ENCODE results near the gene STK17B. TPM values are rescaled to one million over a fixed set of nuclear protein-coding genes. Genes with fewer than 3 reads are reported as not detected.

Gene STK17B
- total and polyA plus RNA-seq, 2 of the 8 experiments (the other 6 are each of a cell fraction or from before 2014, with no cell fraction given): 1.8 to 10.5 TPM

DNA sequence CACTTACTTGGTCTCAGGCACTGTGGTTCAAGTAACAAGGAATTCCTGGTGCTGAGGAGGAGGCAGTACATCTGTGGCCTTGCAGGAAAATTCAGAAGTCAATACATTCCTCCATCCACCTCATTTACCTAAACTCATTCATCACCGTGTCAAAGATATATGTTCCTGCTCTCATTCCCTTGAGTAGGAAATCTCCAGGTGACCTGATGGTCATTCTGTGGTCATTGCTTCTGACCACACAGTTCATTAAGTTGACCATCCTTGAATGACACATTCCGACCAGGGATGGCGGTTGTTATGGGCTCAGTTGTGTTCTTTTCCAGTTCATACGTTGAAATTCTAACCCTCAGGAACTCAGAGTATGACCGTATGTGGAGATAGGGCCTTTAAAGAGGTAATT lies 2.1 kb upstream of the STK17B start:
- Histone ChIP-seq H3K14ac (ENCODE audit: insufficient read length) (no peak overlapping the region), H3K79me2 (ENCODE audit: control insufficient read depth in 1 of 2, insufficient read depth in 2 of 2, low read length in 2 of 2) (peaks cover 2 to 20% of the 10 kb centered on the region in 2 experiments; a peak in 3 of 4 replicates), H2AK5ac (ENCODE audit: low read depth, low read length) (no peak overlapping the region), H2BK12ac (ENCODE audit: low read depth, low read length) (no peak overlapping the region), H4K8ac (ENCODE audit: extremely low read depth, insufficient read depth, low read length) (no peak overlapping the region), H2BK120ac (replicated peaks; ENCODE audit: low read depth, low read length) (no peak overlapping the region), H3K23me2 (ENCODE audit: low read depth, low read length) (peaks cover 8% of the 10 kb centered on the region; the same call in 1 of the 2 replicates), H3K79me1 (ENCODE audit: low read depth, low read length) (0 out of 2 replicates have a peak, but pooled peaks cover 2% of the 10 kb centered on the region), H3K4ac (replicated peaks; ENCODE audit: insufficient read length, low read depth, low read length) (no peak overlapping the region), H2BK20ac (ENCODE audit: low read length) (0 out of 2 replicates have a peak overlapping the region, but pooled peaks have one; percentile 8), H2AFZ (ENCODE audit: low read length) (no peak overlapping the region), H3K9ac (replicated peaks in 1 of 4; ENCODE audit: extremely low read depth in 1 of 4, low read depth in 3 of 4, low read length in 3 of 4) (no peak overlapping the region), H4K5ac (ENCODE audit: insufficient read length, low read depth, low read length) (no peak overlapping the region), H3K56ac (replicated peaks; ENCODE audit: insufficient read length, low read depth, low read length) (no peak overlapping the region), H3K4me2 (ENCODE audit: insufficient read depth in 1 of 2, low read depth in 2 of 2, low read length in 2 of 2) (no peak overlapping the region), H3K27ac (ENCODE audit: low read depth, low read length) (no peak overlapping the region), H4K91ac (replicated peaks; ENCODE audit: insufficient read length, low read length) (no peak overlapping the region), H3K9me3 (ENCODE audit: insufficient read depth in 2 of 2, low read depth in 1 of 2, low read length in 1 of 2) (no peaks in the 10 kb centered on the region), H2BK15ac (ENCODE audit: low read length) (0 out of 2 replicates have a peak overlapping the region, but pooled peaks have one; percentile 37), H2BK5ac (ENCODE audit: low read depth, low read length) (no peak overlapping the region), H3K36me3 (ENCODE audit: control insufficient read depth in 2 of 4, insufficient read depth in 4 of 4, low read length in 3 of 4) (no peaks in the 10 kb centered on the region), H3K4me3 (ENCODE audit: extremely low read depth in 1 of 4, insufficient read depth in 2 of 4, low read depth in 3 of 4, low read length in 4 of 4) (no peak overlapping the region), H3K18ac (ENCODE audit: extremely low read depth, low read length) (no peak overlapping the region), H3K23ac (ENCODE audit: insufficient read length) (no peak overlapping the region), H4K20me1 (replicated peaks in 1 of 2; ENCODE audit: control insufficient read depth in 1 of 2, insufficient read depth in 2 of 2, low read length in 2 of 2) (peaks cover 0 to 1% of the 10 kb centered on the region in 2 experiments), H3K4me1 (replicated peaks in 1 of 4; ENCODE audit: control insufficient read depth in 3 of 4, insufficient read depth in 4 of 4, low read length in 3 of 4) (peaks cover 0 to 7% (median 2%) of the 10 kb centered on the region in 4 experiments; a peak in 3 of 7 replicates), H3K27me3 (replicated peaks in 1 of 4; ENCODE audit: control insufficient read depth in 3 of 4, extremely low read depth in 1 of 4, insufficient read depth in 3 of 4, low read length in 3 of 4) (peaks cover 0 to 4% (median under 1%) of the 10 kb centered on the region in 4 experiments; a peak in 4 of 7 replicates)
- POLR2A ChIA-PET (ENCODE audit: partially characterized antibody): no interaction called here
- DNase-seq (ENCODE audit: low read depth in 1 of 2, low spot score in 2 of 2) (no peak), FAIRE-seq (no peak)
- CTCF ChIA-PET (ENCODE audit: partially characterized antibody): no interaction called here
- 92% methylated on average over 5 of the region's 5 CpGs; no CpG with 5 or more reads in 1 of the 2 experiments for WGBS, 2 experiments (ENCODE audit: extremely low coverage in 1 of 2, insufficient coverage in 1 of 2, insufficient read length in 1 of 2, insufficient replicate concordance in 2 of 2, low coverage in 1 of 2, low lambda C conversion rate in 2 of 2, missing lambda C conversion rate in 1 of 2)
- no peak for TF ChIP-seq POLR2AphosphoS5 (IDR thresholded peaks at IDR 0.05; ENCODE audit: low read depth, low read length)
- no peak for TF ChIP-seq SRF (IDR thresholded peaks at IDR 0.05; ENCODE audit: low read depth, low read length)
- no peak for TF ChIP-seq CBX5 (IDR thresholded peaks at IDR 0.05; ENCODE audit: low read depth, low read length)
- TF ChIP-seq TAF1 (IDR thresholded peaks at IDR 0.05; ENCODE audit: low read depth, low read length): no peak
- TF ChIP-seq, protein P1, sequence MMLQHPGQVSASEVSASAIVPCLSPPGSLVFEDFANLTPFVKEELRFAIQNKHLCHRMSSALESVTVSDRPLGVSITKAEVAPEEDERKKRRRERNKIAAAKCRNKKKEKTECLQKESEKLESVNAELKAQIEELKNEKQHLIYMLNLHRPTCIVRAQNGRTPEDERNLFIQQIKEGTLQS (IDR thresholded peaks at IDR 0.05; ENCODE audit: insufficient read depth, low read depth, low read length): no peak
- no peak for TF ChIP-seq SP1 (IDR thresholded peaks at IDR 0.05; ENCODE audit: low read depth, low read length)
- TF ChIP-seq BRCA1 (IDR thresholded peaks at IDR 0.05; ENCODE audit: low read depth, low read length): no peak
- TF ChIP-seq EZH2 (IDR thresholded peaks at IDR 0.05; ENCODE audit: low read depth, low read length, severe bottlenecking): no peak
- TF ChIP-seq SIX5 (IDR thresholded peaks at IDR 0.05; ENCODE audit: low read depth, low read length): no peak
- TF ChIP-seq CTBP2 (IDR thresholded peaks at IDR 0.05; ENCODE audit: borderline replicate concordance, insufficient read depth, insufficient read length, low read length): no peak
- TF ChIP-seq, protein P2, sequence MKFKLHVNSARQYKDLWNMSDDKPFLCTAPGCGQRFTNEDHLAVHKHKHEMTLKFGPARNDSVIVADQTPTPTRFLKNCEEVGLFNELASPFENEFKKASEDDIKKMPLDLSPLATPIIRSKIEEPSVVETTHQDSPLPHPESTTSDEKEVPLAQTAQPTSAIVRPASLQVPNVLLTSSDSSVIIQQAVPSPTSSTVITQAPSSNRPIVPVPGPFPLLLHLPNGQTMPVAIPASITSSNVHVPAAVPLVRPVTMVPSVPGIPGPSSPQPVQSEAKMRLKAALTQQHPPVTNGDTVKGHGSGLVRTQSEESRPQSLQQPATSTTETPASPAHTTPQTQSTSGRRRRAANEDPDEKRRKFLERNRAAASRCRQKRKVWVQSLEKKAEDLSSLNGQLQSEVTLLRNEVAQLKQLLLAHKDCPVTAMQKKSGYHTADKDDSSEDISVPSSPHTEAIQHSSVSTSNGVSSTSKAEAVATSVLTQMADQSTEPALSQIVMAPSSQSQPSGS (IDR thresholded peaks at IDR 0.05; ENCODE audit: low read length): no peak

Data from H1 (cell line).